ENCODE data around the gene DHRS7.

DHRS7 gene

DNA sequence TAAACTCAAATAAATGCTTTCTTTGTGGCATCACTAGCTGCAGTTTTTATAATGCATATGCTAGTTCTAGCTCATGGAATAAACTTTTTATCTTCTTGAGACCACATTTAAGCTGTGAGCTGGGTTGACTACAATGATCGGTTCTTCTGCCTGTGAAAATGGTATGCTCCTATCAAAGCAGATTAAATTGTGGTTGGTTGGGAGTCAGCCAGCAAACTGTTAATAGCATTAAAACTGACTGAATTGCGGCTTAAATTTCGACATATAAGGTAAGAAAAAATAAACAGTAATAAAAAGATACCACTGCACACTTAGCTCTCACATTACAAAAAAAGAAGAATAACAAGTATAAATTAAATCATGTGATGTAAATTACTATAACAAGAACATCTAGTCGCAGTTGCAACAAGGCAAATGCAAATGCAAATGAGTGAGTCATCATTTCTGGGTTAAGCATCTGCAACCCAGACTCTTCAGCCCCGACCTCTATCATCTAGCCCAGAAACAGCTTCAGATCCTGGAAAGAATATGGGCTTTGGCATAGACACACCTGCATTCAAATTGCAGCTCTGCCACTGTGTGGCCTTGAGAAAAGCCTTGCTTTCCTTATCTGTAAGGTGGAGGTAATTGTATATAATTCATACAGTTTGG, 19.8 kb upstream of the DHRS7 start:
- no peak for DNase-seq (ENCODE audit: low spot score)

DNA sequence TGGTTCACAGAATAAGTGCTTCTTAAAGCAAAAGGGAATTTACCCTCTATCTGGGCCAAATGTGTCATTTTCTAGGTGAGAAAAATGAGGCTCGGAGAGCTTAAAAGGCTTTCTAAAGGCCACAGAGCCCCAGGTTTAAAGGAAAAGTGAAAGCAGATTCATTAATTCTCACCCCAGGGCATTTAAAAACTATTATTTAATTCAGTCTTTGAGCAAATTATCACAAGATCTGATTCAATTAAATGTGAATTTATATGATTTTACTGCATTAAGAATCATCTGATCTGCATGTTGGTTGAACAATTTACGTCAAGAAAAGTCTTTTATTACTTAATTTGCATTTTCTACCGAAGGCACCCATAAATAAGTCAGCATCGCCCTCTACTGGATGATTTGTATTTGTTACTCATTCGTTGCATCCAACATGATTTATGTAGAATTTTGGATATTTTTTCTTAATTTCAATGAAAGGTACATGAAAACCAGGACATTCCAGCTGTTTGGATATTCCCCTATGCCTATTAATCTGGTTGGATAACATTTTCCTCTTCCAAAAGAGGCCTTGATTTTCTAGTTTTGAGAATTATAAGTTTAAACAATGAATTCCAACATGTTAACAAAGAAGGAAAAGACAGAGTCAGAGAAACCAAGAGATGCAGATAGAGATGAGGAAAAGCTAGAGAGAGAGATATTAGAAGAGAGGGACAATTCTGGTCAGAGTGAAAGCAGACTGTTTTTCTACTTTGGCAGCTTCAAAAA, 19.1 kb upstream of the DHRS7 start:
- DNase-seq (ENCODE audit: low spot score), result peak; percentile 80

DNA sequence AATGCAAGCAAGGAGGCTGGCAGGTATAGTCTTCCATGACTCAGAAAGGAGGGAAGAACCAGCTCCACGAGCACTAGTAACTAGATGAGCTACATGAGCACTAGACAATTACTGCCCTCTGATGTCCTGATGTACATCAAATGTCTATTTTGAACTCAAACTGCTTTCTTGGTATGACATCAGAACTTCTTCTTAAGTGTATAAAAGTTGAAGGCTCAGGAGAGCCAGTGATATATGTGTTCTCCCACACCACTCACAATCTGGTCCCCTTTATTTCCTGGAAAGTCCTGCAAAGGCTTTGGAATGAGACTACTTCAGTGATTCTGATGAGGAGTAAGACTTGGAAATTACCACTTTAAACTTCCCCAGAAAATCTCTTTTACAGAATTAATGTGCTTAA, 18.5 kb upstream of the DHRS7 start:
- DNase-seq (ENCODE audit: low spot score), result no peak

DNA sequence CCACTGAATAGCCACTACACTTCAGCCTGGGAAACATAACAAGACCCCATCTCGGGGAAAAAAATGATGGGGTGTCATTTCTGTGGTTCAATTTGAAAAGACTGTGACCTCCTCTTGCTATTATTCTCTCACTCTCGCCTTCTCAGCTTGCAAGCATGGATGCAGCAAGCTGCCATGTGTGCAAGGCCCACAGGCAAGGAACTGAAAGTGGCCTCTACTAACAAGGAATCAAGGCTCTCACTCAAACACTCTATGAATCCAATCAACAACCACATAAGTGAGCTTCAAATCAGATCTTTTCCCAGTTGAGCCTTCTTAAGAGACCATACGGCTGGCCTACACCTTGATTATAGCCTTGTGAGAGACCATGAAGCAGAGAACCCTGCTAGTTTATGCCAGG, 17.9 kb upstream of the DHRS7 start:
- no peak for DNase-seq (ENCODE audit: low spot score)

DNA sequence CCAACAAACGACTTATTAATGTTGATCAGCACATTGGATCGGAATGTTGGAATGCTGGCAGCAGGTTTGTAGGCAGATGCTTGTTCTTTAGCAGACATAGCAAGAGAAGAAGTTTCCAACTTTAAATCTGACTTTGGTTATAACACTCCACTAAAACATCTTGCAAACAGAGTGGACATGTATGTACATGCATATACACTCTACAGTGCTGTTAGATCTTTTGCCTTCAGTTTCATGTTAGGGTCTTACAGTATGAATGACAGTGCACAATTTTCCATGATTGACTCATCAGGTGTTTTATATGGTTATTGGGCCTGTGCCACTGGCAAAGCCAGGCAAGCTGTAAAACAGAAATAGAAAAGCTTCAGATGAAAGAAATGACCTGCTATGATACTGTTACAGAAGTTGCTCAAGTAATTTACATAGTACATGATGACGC, 14.3 kb upstream of the DHRS7 start:
- no peak for DNase-seq (ENCODE audit: low spot score)

DNA sequence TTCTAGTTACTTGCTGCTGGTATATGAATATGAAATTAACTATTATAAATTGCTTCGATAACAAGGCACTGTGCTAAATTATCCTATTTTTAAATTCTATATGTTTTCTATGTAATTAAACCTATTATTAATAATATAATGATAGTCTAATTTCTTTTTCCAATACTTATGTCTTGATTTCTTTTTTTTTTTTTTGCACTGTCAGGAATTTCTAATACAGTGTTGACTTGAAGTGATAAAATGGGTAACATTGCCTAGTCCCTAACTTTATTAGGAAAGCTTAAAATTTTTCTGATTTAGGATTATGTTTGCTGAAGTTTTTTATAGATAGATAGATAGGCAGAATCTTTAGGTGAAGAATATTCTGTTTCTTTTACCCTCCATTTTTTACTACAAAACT, 13.6 kb upstream of the DHRS7 start:
- no peak for DNase-seq (ENCODE audit: low spot score)

DNA sequence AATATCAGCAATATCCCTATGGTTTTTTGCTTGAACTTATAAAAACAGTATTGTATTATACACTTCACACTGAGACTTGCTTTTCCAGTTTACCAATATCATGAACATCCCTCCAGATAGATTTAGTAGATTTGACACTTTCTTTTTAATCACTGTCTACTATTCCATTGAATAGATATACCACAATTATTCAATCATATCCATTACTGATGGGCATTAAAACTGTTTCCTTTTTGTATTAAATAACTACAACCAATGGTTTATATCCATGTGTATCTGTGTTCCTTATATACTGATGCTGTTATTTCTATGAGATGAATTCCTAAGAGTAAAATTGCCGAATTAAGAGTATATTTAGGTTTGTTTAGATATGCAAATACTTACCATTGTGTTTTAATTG, 13.0 kb upstream of the DHRS7 start:
- DNase-seq (ENCODE audit: low spot score), result no peak

DNA sequence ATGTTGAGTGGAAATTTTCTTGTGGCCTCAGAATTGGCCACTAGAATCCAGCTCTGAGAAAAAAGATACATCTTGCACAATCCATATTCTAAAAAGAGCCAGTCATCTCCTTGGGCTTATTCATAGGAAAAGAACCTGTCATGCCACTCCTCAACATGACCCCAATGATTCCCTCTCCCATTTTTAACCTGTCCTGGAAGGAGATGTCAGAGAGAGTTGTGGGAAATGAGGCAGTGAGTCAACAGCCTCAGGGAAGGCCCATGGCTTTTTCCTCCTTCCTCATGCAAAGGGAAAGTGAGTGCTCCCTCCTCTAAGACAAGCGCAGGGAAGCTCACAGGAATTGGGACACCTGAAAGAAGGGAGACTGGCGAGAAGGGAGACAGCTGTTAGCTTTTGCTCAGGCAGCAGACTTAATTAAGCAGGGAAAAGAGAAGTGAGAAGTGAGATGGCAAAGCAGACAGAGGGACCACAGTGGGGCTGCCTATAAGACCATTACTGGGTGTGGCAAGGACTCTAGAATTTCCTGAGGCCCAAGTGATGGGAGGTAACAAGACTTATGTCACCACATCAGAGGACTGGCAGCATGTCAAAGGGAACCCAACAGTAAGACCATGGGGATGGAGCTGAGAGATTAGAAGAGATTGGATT, 10.2 kb upstream of the DHRS7 start:
- DNase-seq (ENCODE audit: low spot score), result no peak

DNA sequence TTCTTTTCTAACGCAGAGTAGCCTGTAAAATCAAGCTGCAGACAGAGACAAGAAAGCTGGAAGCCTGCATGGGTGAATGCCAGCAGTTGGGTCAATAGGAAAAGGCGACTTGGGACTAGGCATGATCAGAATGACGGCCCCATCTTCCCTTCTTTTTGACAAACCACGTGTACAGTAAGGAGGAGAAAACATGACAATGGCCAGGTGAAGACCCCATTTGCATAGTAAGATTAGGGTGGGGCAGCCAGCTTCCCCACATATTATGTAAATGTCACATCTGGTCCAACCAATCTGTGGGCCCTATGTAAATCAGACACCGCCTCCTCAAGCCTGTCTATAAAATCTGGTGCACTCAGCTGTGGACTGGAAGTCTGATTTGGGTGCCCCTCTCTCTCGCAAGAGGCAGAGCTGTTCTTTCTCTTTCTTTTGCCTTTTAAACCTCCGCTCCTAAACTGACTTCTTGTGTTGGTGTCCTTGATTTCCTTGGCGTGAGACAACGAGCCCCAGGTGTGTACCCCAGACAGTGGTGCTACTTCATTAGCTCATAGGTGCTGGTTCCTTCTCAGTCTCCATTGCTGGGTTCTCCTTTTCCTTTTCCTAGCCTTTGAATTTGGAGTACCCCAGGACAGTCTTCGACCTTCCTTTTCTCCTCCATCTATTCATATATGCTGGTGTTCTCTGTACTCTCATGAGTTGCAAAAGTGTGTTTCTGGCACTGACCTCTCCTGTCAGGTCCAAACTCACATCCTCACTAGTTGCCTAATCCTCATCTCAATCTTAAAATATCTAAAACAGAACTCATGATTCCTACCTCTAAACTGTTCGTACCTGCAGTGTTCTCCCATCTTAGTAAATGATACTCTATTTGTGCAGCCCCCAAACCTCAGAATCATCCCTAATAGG, 9.4 kb upstream of the DHRS7 start:
- DNase-seq (ENCODE audit: low spot score), result no peak

DNA sequence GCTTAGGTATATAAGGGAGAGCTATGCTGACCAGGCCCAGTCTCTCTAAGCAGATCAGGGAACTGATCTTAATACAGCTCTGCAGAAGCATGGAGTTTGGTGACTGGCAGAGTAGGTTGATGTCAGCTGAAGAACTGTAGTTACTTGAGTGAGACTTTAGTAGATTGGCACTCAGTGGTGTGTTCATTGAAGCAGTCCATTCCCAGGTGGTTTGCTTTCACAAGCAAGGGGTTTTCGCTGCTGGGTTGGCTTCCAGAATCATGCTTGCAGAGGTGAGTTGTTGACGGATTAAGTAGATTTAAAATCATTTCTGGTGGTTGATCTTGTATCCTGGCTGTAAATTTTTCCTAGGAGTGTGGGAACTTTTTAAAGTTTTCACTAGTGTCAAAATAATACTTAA, 6.5 kb upstream of the DHRS7 start:
- no peak for DNase-seq (ENCODE audit: low spot score)

DNA sequence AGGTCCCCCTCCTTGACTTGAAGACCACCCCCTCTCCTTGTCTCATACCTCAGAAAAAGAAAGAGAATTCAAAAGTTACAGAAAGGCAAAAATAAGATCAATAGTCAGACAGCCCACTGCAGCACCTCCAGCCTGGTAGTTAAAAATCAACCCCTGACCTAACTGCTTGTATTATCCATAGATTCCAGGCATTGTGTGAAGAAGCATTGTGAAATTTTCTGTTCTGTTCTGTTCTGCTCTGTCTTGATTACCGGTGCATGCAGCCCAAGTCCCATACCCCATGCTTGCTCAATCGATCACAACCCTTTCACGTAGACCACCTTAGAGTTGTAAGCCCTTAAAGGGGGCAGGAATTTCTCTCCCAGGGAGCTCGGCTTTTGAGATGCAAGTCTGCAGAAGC, 5.8 kb upstream of the DHRS7 start:
- DNase-seq (ENCODE audit: low spot score), result no peak

DNA sequence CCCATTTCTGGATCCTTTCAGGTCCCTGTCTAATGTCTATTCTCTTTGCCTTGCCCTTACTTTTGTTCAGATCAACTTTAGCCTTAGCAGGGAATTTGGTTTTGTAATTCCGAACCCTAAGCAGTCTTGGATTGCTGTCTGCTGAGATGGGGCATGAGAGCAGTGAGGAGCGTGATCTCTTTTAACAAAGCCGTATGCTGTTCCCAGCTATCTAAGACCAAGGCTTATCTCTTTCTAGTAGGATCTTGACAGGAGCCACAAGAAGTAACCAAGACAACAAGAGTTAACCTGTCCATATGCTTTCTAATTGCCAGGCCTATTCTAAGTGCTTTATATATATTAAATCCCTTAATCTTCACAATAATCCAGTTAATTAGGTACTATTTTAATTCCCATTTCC, 4.5 kb upstream of the DHRS7 start:
- DNase-seq (ENCODE audit: low spot score), result no peak

DNA sequence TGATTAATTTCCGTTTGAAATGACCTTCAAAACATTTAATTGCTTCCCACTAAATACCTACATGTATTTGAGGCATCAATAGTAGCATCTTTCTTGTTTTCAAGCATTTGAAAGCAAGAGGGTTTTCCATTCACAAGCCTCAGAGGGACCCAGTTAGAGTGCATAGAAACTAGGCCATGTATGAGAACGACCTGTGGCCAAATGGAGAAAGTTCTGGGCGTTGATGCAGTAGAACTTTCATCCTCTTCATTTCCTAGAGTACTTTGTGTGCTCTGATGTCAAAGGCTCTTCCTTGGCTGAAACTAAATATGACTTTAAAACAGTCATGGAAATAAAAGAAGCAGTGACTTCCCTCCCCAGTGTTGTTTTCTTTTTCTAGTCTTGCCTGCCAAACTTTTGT, 944 bp upstream of the DHRS7 start:
- no peak for DNase-seq (ENCODE audit: low spot score)

DNA sequence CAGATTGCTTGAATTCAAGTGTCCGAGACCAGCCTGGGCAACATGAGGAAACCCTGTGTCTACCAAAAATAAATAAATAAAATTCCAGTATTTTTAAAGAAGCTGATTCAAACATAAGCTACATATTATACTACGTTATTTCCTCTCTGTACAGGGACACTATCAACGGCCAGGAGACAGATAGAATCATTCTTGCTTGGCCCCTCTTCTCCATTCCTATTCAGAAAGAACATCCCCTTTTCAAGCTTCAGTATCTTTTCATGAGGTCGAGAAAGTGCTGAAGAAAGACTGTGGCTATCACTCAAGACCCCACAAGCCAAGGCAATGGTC, 314 bp upstream of the DHRS7 start:
- DNase-seq (ENCODE audit: low spot score), result no peak

DNA sequence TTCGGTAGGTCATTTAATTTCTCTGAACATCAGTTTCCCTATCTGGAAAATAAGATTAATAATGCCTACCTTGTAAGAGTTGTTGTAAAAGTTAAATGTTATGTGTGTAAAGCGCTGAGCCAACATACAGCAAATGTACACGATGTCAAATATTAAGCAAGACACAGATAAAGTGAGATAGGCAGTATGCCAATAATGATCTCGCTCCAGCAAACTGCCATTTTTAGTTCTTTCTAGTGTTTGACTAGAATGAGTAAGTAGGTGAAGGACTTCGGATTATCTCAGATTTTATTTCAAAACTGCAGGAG, 840 bp downstream of the DHRS7 start:
- DNase-seq (ENCODE audit: low spot score), result no peak

DNA sequence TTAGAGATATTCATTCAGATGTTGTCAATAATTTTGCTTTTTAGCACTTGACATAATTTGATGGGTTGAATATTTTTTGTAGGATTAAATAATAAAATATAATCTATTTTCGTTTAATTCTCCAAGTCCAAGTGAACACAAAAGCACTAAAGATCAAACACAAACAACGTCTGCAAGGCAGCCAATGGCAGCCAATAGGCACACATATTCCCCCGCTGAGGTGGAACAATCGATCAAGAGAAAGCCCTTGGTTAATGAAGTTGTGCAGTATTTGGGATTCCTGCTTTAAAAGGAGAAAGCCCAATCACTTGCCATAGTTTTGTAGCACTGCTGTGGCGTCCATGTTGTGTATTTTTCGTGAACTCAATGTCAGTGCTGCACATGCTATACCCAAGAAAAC, 1.5 kb downstream of the DHRS7 start:
- DNase-seq (ENCODE audit: low spot score), result no peak

DNA sequence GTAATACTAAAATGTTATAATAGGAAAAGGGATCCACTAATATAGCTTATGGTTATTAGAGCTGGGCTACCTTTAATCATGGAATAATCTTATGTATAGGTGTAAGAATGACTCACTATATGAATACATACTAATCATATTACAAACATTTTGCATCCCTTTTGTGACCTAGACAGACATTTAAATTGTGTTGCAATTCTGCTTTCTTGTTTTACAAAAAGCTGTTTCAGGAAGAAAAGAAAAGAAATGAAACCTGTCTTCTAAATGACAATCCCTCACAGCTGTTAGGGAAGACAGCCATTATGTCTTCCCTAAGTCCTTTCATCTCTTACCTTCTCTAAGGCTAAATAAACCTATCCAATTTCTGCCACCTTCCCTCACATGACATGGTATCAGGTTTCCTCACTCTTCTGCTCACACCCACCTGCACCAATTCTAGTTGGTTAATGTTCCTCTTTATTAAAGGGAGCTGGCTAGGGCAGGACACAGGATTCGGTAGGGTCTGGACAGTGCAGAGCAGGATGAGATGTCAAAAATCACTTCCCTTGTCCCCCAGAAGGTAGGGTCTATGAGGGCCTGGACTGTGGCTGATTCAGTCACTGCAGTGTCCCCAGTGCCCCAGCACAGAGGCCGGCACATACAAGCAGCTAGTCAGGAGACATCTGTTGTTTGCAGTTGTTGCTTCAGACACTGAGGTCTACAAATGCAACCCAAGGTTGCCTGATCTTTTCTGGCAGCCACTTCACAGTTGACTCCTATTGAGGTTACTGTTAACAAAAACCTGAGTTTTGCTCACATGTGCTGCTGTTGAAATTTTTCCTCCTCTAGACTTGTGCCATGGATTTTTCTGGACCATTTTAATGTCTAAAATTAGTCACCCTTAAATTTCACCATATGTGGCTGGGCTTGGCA, 3.7 kb downstream of the DHRS7 start:
- DNase-seq (ENCODE audit: low spot score), result no peak

DNA sequence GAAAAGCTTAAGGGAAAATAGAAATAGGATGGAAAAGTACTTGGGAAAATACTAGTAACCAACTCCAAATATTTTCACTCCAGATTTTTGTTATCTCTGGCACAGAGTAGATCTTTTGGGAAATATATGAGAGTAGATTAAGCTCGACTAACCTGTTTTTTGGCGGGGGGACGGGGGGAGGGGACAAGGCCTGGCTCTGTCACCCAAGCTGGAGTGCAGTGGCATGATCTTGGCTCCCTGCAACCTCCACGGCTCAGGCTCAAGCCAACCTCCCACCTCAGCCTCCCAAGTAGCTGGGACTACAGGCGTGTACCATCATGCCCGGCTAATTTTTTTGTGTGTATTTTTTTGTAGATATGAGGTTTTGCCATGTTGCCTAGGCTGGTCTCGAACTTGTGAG, 4.8 kb downstream of the DHRS7 start:
- no peak for DNase-seq (ENCODE audit: low spot score)

DNA sequence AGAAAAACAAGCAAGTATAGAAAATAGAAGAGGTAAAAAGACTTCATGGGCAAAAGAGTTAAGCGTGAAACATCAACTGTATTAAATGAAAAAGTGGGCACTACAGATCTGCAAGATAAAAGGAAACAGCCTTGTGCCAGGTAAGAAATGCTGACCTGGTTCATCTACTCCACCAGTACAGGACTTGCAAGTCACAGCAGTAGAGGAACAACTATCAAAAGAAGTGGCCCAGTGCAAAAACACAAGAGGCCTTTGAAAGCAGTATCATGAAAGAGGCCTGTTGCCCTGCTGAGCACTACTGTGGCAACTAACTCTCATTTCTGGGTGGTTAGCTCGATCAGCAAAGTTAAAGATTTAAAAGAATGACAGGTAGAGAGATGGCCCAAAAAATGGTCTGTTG, 10.5 kb downstream of the DHRS7 start:
- DNase-seq (ENCODE audit: low spot score), result no peak

DNA sequence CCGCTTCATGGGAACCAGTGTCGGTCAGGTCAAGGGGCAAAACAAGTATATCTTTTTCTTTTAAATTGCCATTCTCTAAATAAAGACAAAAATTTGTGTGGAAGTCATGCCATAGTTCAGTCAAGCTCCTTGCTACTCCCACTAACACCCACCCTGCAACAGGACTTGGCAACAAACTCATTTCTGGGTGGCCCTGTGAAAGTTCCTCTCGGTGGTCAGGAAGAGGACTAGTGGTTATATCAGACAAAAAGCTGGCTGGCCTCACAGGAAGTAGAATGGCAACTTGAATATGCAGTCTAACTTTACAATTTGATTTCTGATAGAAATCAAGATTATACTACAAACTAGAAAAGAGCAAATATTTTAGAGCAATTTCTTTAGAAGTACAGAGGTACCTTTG, 11.2 kb downstream of the DHRS7 start:
- peak; percentile 34 for DNase-seq (ENCODE audit: low spot score)

DNA sequence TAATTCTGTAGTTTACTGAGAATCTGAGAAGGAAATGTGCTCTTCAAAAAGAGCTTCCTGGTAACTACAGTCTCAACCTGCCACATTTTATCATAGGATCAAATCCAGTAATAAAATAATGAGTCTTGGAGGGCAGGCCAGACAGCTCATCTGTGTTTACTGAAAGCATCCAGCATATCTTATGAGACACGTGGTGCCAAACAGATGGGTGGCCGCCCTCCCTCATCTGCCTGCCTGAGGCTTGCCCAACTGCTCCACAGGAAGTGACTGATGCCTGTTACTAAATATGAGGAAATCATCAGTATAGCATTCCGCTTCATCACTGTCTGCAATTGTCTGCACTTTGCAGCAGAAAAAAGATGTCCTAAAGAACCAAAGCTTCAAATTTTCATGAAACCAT, 13.5 kb downstream of the DHRS7 start:
- peak; percentile 92 for DNase-seq (ENCODE audit: low spot score)

DNA sequence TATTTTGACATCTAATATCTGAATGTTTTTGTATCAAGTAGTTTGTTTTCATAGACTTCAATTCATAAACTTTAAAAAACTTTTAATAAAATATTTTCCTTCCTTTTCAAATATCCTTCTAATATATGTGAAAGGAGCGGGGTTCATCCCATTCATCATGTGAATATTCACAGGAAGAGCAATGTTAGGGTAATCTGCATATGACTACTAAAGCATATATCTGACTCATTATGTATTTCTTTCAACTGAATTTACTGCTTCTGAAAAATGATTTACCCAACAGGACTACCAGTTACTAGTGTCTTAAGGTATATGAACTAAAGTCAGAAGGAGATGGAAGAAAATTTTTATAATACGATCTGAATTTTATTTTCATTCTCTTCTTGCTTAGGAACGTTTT, 30.5 kb downstream of the DHRS7 start:
- DNase-seq (ENCODE audit: low spot score), result no peak

All from Ammon's horn (tissue), 1 donor.